CD4-positive, alpha-beta T cell (primary cell): ENCODE measurements around the gene ADIPOR2. TPM values are rescaled to one million over a fixed set of nuclear protein-coding genes. Genes with fewer than 3 reads are reported as not detected.

Source experiments
- ATAC-seq: fragments of 200-7000 bp; cut with Tn5 transposase; one replicate; pipeline ENCODE4 v1.10.0; 2022; ENCODE audit warnings: mild to moderate bottlenecking; ENCODE audit not compliant: poor library complexity
- CTCF ChIA-PET: fragments of 350-600 bp; sonication (Branson Sonifier 250); formaldehyde crosslinking; loops from one replicate; lab custom pipeline; 2021; ENCODE audit warnings: antibody characterized with exemption, inconsistent platforms; lab: Charles Lee
- POLR2A ChIA-PET: fragments of 350-600 bp; sonication (Branson Sonifier 250); formaldehyde crosslinking; loops from one replicate; lab custom pipeline; 2021; ENCODE audit warnings: antibody characterized with exemption, inconsistent platforms; lab: Charles Lee
- DNase-seq, 14 experiments: peaks; one replicate each; pipeline ENCODE4 v3.0.0-alpha.2; 2013 to 2020; ENCODE audit warnings: mixed read lengths in 2 of 14
- H3K27ac ChIP-seq, 2 donors: one replicate each; pipeline versions ENCODE4 v1.5.1 to v1.7.0; 2013; ENCODE audit warnings: low read length in 2 of 2, low read depth in 1 of 2, mild to moderate bottlenecking in 1 of 2
- H3K27me3 ChIP-seq, 2 experiments: 1 replicate in 1 of 2; 2 replicates in 1 of 2; pipeline versions ENCODE4 v1.6.1 to v1.7.0; 2013; ENCODE audit warnings: low read length in 2 of 2, control low read depth in 1 of 2, mild to moderate bottlenecking in 1 of 2, moderate library complexity in 1 of 2; ENCODE audit not compliant: insufficient read depth in 2 of 2, control insufficient read depth in 1 of 2
- H3K36me3 ChIP-seq: one replicate; pipeline ENCODE4 v1.6.1; 2013; ENCODE audit warnings: low read length, control low read depth; ENCODE audit not compliant: insufficient read depth
- H3K4me1 ChIP-seq: one replicate; pipeline ENCODE4 v1.6.1; 2013; ENCODE audit warnings: low read length, control low read depth; ENCODE audit not compliant: insufficient read depth
- H3K4me3 ChIP-seq: one replicate; pipeline ENCODE4 v1.5.1; 2013; ENCODE audit warnings: mild to moderate bottlenecking, low read length, moderate library complexity
- H3K9me3 ChIP-seq, 2 experiments: 1 replicate in 1 of 2; 2 replicates in 1 of 2; pipeline versions ENCODE4 v1.6.1 to v1.7.0; 2013; ENCODE audit warnings: low read length in 2 of 2, mild to moderate bottlenecking in 2 of 2, control low read depth in 1 of 2, moderate library complexity in 1 of 2; ENCODE audit not compliant: control insufficient read depth in 1 of 2, insufficient read depth in 1 of 2
- H3K27ac Mint-ChIP-seq: one replicate; pipeline ENCODE4 v1.8.0; 2020; ENCODE audit warnings: mixed read lengths
- H3K27me3 Mint-ChIP-seq: one replicate; pipeline ENCODE4 v1.8.0; 2021; ENCODE audit warnings: mixed read lengths
- H3K36me3 Mint-ChIP-seq: one replicate; pipeline ENCODE4 v1.8.0; 2021; ENCODE audit warnings: low read depth, mixed read lengths
- H3K4me1 Mint-ChIP-seq: one replicate; pipeline ENCODE4 v1.8.0; 2021; ENCODE audit warnings: low read depth, mixed read lengths
- H3K4me3 Mint-ChIP-seq: one replicate; pipeline ENCODE4 v1.8.0; 2020; ENCODE audit warnings: mild to moderate bottlenecking, mixed read lengths
- H3K9me3 Mint-ChIP-seq: one replicate; pipeline ENCODE4 v1.8.0; 2020; ENCODE audit warnings: mixed read lengths
- CTCF ChIP-seq: fragments of 200-600 bp; IDR thresholded peaks from one replicate; pipeline ENCODE4 v1.8.0; 2022; ENCODE audit warnings: antibody characterized with exemption, mild to moderate bottlenecking
- intact Hi-C, 2 experiments: fragments of 100-400 bp; cut with DNase I in 1 of 2; cut with micrococcal nuclease in 1 of 2; formaldehyde crosslinking; loops; one replicate each; pipeline versions ENCODE4 v1.15.1 to v1.9.0; 2023 to 2025; cut with DNase I, micrococcal nuclease
- total RNA-seq, 174 experiments: library from RNA in 2 of 174; stranded (reverse) in 2 of 174; gene quantifications; one replicate each; pipeline ENCODE4 v1.2.3 and lab custom pipeline; 2021 to 2026

Gene ADIPOR2
- total RNA-seq, 2 experiments from 2014 or later, result 12.5 to 12.6 TPM

- H3K4me3 Mint-ChIP-seq, result no peak overlapping the region
- Histone ChIP-seq H3K4me3 (no peak overlapping the region), H3K9me3 (no peaks in the 10 kb centered on the region), H3K27me3 (no peaks in the 10 kb centered on the region), H3K27ac (no peak overlapping the region), H3K36me3 (no peaks in the 10 kb centered on the region), H3K4me1 (peaks cover 4% of the 10 kb centered on the region)
- peaks cover 4% of the 10 kb centered on the region for H3K27me3 Mint-ChIP-seq
- intact Hi-C loops, result loop anchor here in 1 of 2 experiments (10.0 kb wide), 1 partner anchor 644 kb away; no protein-coding TSS in a partner anchor
- ChIA-PET CTCF (interaction anchor here (2.6 to 5.8 kb wide), 2 partner anchors 140 to 289 kb away, joined by 16 to 52 read pairs; no protein-coding TSS in a partner anchor), POLR2A (no interaction called here)
- TF ChIP-seq CTCF, result no peak
- no peaks in the 10 kb centered on the region for H3K4me1 Mint-ChIP-seq
- no peak overlapping the region for H3K27ac Mint-ChIP-seq
- H3K9me3 Mint-ChIP-seq, result no peaks in the 10 kb centered on the region
- no peaks in the 10 kb centered on the region for H3K36me3 Mint-ChIP-seq
- no peak for ATAC-seq
- DNase-seq, result no peak
Measured at GRCh38 chr12:1650978-1651361, 39.9 kb upstream of the ADIPOR2 start.

- Histone ChIP-seq H3K27me3 (no peaks in the 10 kb centered on the region), H3K27ac (no peak overlapping the region), H3K36me3 (no peaks in the 10 kb centered on the region), H3K9me3 (no peaks in the 10 kb centered on the region), H3K4me3 (no peak overlapping the region), H3K4me1 (peaks cover 4% of the 10 kb centered on the region)
- Mint-ChIP-seq H3K27me3 (peaks cover 4% of the 10 kb centered on the region), H3K9me3 (no peaks in the 10 kb centered on the region), H3K4me3 (no peak overlapping the region), H3K36me3 (no peaks in the 10 kb centered on the region), H3K4me1 (no peaks in the 10 kb centered on the region), H3K27ac (no peak overlapping the region)
- intact Hi-C loops, result loop anchor here (1.0 to 10.0 kb wide), 4 partner anchors 139 to 643 kb away; no protein-coding TSS in a partner anchor
- ChIA-PET POLR2A (interaction anchor here (0.8 kb wide), 1 partner anchor 184 kb away, joined by 3 read pairs; no protein-coding TSS in a partner anchor), CTCF (interaction anchor here (1.1 to 8.2 kb wide), 6 partner anchors 15 to 288 kb away, joined by 3 to 154 read pairs (median 18); no protein-coding TSS in a partner anchor)
- TF ChIP-seq CTCF, result no peak
- ATAC-seq (no peak), DNase-seq (no peak)
Measured at GRCh38 chr12:1651946-1652345, 38.9 kb upstream of the ADIPOR2 start.

- POLR2A ChIA-PET, result interaction anchor here (1.1 to 1.2 kb wide), 2 partner anchors 35 to 136 kb away, joined by 4 read pairs; partner anchors contain the start of gene ADIPOR2
- DNase-seq (no peak), ATAC-seq (no peak)
- Mint-ChIP-seq H3K9me3 (no peaks in the 10 kb centered on the region), H3K27me3 (peaks cover 4% of the 10 kb centered on the region), H3K4me3 (no peak overlapping the region), H3K36me3 (no peaks in the 10 kb centered on the region), H3K4me1 (peaks cover 3% of the 10 kb centered on the region), H3K27ac (no peak overlapping the region)
- no peaks in the 10 kb centered on the region for H3K27me3 ChIP-seq
- no peaks in the 10 kb centered on the region for H3K36me3 ChIP-seq
- intact Hi-C loops, result loop anchor here in 1 of 2 experiments (5.0 to 10.0 kb wide), 3 partner anchors 37 to 639 kb away; partner anchors contain the start of gene ADIPOR2
- H3K9me3 ChIP-seq, result no peaks in the 10 kb centered on the region
- no peak for TF ChIP-seq CTCF
- CTCF ChIA-PET, result interaction anchor here (1.2 to 8.2 kb wide), 3 partner anchors 136 to 284 kb away, joined by 3 to 154 read pairs (median 52); no protein-coding TSS in a partner anchor
- H3K4me1 ChIP-seq, result peaks cover 4% of the 10 kb centered on the region
- H3K27ac ChIP-seq, result no peak overlapping the region
- no peak overlapping the region for H3K4me3 ChIP-seq
Measured at GRCh38 chr12:1655225-1655788, 35.6 kb upstream of the ADIPOR2 start.
